Ovary (tissue), 9 donors: Measurements from ENCODE around the gene CTNNBL1. TPM values are rescaled to one million over a fixed set of nuclear protein-coding genes. Genes with fewer than 3 reads are reported as not detected.

Source experiments
- DNase-seq, 5 donors: peaks; one replicate each; pipeline ENCODE4 v3.0.0-alpha.2; 2019 to 2020
- H3K27ac ChIP-seq, 2 donors: fragments of 200-600 bp; one replicate each; pipeline versions ENCODE4 v1.5.1 to v1.8.0; 2019 to 2022
- H3K27me3 ChIP-seq: fragments of 200-600 bp; one replicate; pipeline ENCODE4 v1.8.0; 2022
- H3K36me3 ChIP-seq: fragments of 200-600 bp; sonication (generic); one replicate; pipeline ENCODE4 v1.5.1; 2019
- H3K4me1 ChIP-seq: one replicate; pipeline ENCODE4 v1.8.1; 2013; ENCODE audit warnings: mild to moderate bottlenecking, moderate library complexity; ENCODE audit not compliant: insufficient read depth
- H3K4me3 ChIP-seq: fragments of 200-600 bp; sonication (generic); one replicate; pipeline ENCODE4 v1.5.1; 2017
- H3K9me3 ChIP-seq, 2 donors: fragments of 200-600 bp in 1 of 2; sonication (generic) in 1 of 2; one replicate each; pipeline versions ENCODE4 v1.5.1 to v1.8.1; 2013 to 2019; ENCODE audit warnings: mild to moderate bottlenecking in 1 of 2, moderate library complexity in 1 of 2
- CTCF ChIP-seq, 3 donors: fragments of 450-650 bp in 2 of 3; fragments of 200-600 bp in 1 of 3; IDR thresholded peaks; one replicate each; pipeline versions ENCODE4 v1.5.1 to v1.8.0; 2016 to 2022; ENCODE audit warnings: antibody characterized with exemption in 3 of 3, mild to moderate bottlenecking in 1 of 3
- EP300 ChIP-seq: sonication (generic); formaldehyde crosslinking; IDR thresholded peaks from one replicate; pipeline ENCODE4 v1.6.1; 2017; ENCODE audit warnings: antibody characterized with exemption
- POLR2A ChIP-seq: fragments of 450-650 bp; IDR thresholded peaks from one replicate; pipeline ENCODE4 v1.6.1; 2017; ENCODE audit warnings: antibody characterized with exemption, mild to moderate bottlenecking, moderate library complexity
- WGBS, 3 donors: extraction: QIAGEN DNeasy Blood & Tissue Kit in 1 of 3; methylation state at CpG; one replicate each; pipeline versions ENCODE4 v1.1.5 to v1.1.7; 2013 to 2017; 5-methylcytosine and 5-hydroxymethylcytosine counted together
- intact Hi-C, 4 donors: fragments of 100-400 bp; cut with DNase I; formaldehyde crosslinking; loops; one replicate each; pipeline versions ENCODE4 v1.11.0 to v1.15.1; 2022 to 2023
- polyA plus RNA-seq, 2 donors: library from polyadenylated mRNA; stranded (reverse); fragments of 200-250 nt in 1 of 2; fragments of 350-450 nt in 1 of 2; fragmentation: Illumina TruSeq in 1 of 2; extraction: RNeasy Lipid Tissue Mini Kit (QIAGEN cat#74804) in 1 of 2; gene quantifications; one replicate each; pipeline ENCODE4 v1.2.3, GENCODE V29; 2013 to 2014
- total RNA-seq, 7 donors: library from RNA; depleted of rRNA in 2 of 7; stranded (reverse); fragments of >200 nt in 2 of 7; fragmentation: NEBNext Ultra II Directional in 3 of 7; extraction: Animal tissue kit (Norgen Biotek cat#: 25700) in 3 of 7; gene quantifications; one replicate each; pipeline versions ENCODE4 v1.1.0 to v1.2.4, GENCODE V29; 2016 to 2023
- donor health status: DM: no; HTN: no; CAD: no; lungs with moderate emphysema.
- donor health status: DM: no; HTN: no; CAD: no.
- donor health status: Bipolar disorder and iron deficiency.
- donor health status: DM: yes; HTN: yes; CAD: no.
- donor health status: DM: no; HTN: no; CAD: no.
- donor health status: DM: yes; HTN: yes; CAD: no.

Gene CTNNBL1
- total and polyA plus RNA-seq, 9 donors = 17.3 to 58.7 (median 42.3) TPM

- WGBS, 3 donors = 94 to 99% (median 98%) methylated on average over 1 of the region's 1 CpG
Measured at GRCh38 chr20:37704955-37705354, 11.1 kb downstream of the CTNNBL1 start.

GRCh38 chr20:37706298-37706697, 12.5 kb downstream of the CTNNBL1 start:
- no peak for DNase-seq
- WGBS, 3 donors = 94 to 97% (median 96%) methylated on average over 3 of the region's 3 CpGs
- intact Hi-C loops = no loop called here

More at GRCh38 chr20:37704955-37705354, 11.1 kb downstream of the CTNNBL1 start:
- no peaks in the 10 kb centered on the region for H3K27me3 ChIP-seq
- H3K4me1 ChIP-seq = no peaks in the 10 kb centered on the region
- no peaks in the 10 kb centered on the region for H3K9me3 ChIP-seq
- no peak overlapping the region for H3K27ac ChIP-seq
- H3K4me3 ChIP-seq = no peak overlapping the region
- TF ChIP-seq POLR2A = no peak
- no peak for TF ChIP-seq EP300
- TF ChIP-seq CTCF (IDR thresholded peaks at IDR 0.05) = no peak
- H3K36me3 ChIP-seq = no peaks in the 10 kb centered on the region
- DNase-seq = no peak
- intact Hi-C loops = no loop called here

GRCh38 chr20:37711001-37711400, 17.2 kb downstream of the CTNNBL1 start:
- WGBS, 3 donors = 81 to 92% (median 82%) methylated on average over 2 of the region's 2 CpGs
- DNase-seq = no peak
- H3K36me3 ChIP-seq = no peaks in the 10 kb centered on the region
- H3K4me3 ChIP-seq = no peak overlapping the region
- H3K4me1 ChIP-seq = peaks cover 1% of the 10 kb centered on the region
- no peak for TF ChIP-seq CTCF (IDR thresholded peaks at IDR 0.05)
- TF ChIP-seq POLR2A = no peak
- TF ChIP-seq EP300 = no peak
- no peak overlapping the region for H3K27ac ChIP-seq
- H3K9me3 ChIP-seq = no peaks in the 10 kb centered on the region
- intact Hi-C loops = no loop called here
- no peaks in the 10 kb centered on the region for H3K27me3 ChIP-seq

More at GRCh38 chr20:37706298-37706697, 12.5 kb downstream of the CTNNBL1 start:
- Histone ChIP-seq H3K27ac (no peak overlapping the region), H3K9me3 (no peaks in the 10 kb centered on the region), H3K4me3 (no peak overlapping the region), H3K36me3 (no peaks in the 10 kb centered on the region), H3K27me3 (no peaks in the 10 kb centered on the region), H3K4me1 (no peaks in the 10 kb centered on the region)
- TF ChIP-seq EP300 (no peak), CTCF (IDR thresholded peaks at IDR 0.05) (no peak), POLR2A (no peak)

- H3K4me3 ChIP-seq = no peak overlapping the region
- 67 to 69% (median 68%) methylated on average over 9 of the region's 9 CpGs for WGBS, 3 donors
- H3K36me3 ChIP-seq = no peaks in the 10 kb centered on the region
- H3K9me3 ChIP-seq = no peaks in the 10 kb centered on the region
- no peak for DNase-seq
- TF ChIP-seq CTCF (IDR thresholded peaks at IDR 0.05) (no peak), POLR2A (no peak), EP300 (no peak)
- intact Hi-C loops = no loop called here
- H3K27ac ChIP-seq = no peak overlapping the region
- H3K27me3 ChIP-seq = no peaks in the 10 kb centered on the region
- peaks cover 1% of the 10 kb centered on the region for H3K4me1 ChIP-seq
Measured at GRCh38 chr20:37711994-37712964, 18.4 kb downstream of the CTNNBL1 start.
